Uterus (tissue), 4 donors: Measurements from ENCODE around the gene RALGPS1. TPM values are rescaled to one million over a fixed set of nuclear protein-coding genes. Genes with fewer than 3 reads are reported as not detected.

Experiments used
- DNase-seq, 2 donors: peaks; one replicate each; pipeline ENCODE4 v3.0.0-alpha.2; 2019 to 2020
- H3K27ac ChIP-seq, 2 donors: fragments of 200-600 bp; sonication (generic); 1 replicate in 1 of 2; 2 replicates in 1 of 2; pipeline ENCODE4 v1.5.1; 2016 to 2018
- H3K27me3 ChIP-seq, 2 donors: fragments of 200-600 bp; sonication (generic); one replicate each; pipeline ENCODE4 v1.5.1; 2018 to 2019; ENCODE audit warnings: control low read depth in 1 of 2
- H3K36me3 ChIP-seq, 2 donors: fragments of 200-600 bp; sonication (generic); one replicate each; pipeline ENCODE4 v1.5.1; 2019; ENCODE audit warnings: control low read depth in 1 of 2
- H3K4me1 ChIP-seq, 2 donors: fragments of 200-600 bp; sonication (generic); one replicate each; pipeline ENCODE4 v1.5.1; 2018 to 2019; ENCODE audit warnings: control low read depth in 1 of 2
- H3K4me3 ChIP-seq, 2 donors: fragments of 200-600 bp; sonication (generic); 1 replicate in 1 of 2; 2 replicates in 1 of 2; pipeline ENCODE4 v1.5.1; 2018 to 2019; ENCODE audit warnings: mild to moderate bottlenecking in 1 of 2
- H3K9me3 ChIP-seq, 2 donors: fragments of 200-600 bp; sonication (generic); one replicate each; pipeline ENCODE4 v1.5.1; 2019; ENCODE audit warnings: control low read depth in 1 of 2
- CTCF ChIP-seq, 4 experiments: fragments of 200-600 bp in 2 of 4; fragments of 450-650 bp in 2 of 4; sonication (generic) in 2 of 4; IDR thresholded peaks; one replicate each; pipeline ENCODE4 v1.5.1; 2016 to 2019; ENCODE audit warnings: antibody characterized with exemption in 4 of 4, mild to moderate bottlenecking in 2 of 4, moderate library complexity in 1 of 4
- POLR2A ChIP-seq, 2 donors: fragments of 450-650 bp; IDR thresholded peaks; one replicate each; pipeline ENCODE4 v1.6.1; 2016; ENCODE audit warnings: antibody characterized with exemption in 2 of 2, mild to moderate bottlenecking in 1 of 2, moderate library complexity in 1 of 2
- intact Hi-C: fragments of 100-400 bp; cut with DNase I; formaldehyde crosslinking; loops from one replicate; pipeline ENCODE4 v1.15.1; 2023; ENCODE audit warnings: low total_unique reads
- total RNA-seq, 4 donors: library from RNA; depleted of rRNA in 3 of 4; stranded (reverse); fragments of >200 nt in 3 of 4; gene quantifications; one replicate each; pipeline versions ENCODE4 v1.1.0 to v1.2.4, GENCODE V29; 2014 to 2023
- donor health status: DM: yes; HTN: yes; CAD: no.

The RALGPS1 gene
- total RNA-seq, 4 donors from 2014 or later = 8.5 to 16.7 (median 14.5) TPM

DNA sequence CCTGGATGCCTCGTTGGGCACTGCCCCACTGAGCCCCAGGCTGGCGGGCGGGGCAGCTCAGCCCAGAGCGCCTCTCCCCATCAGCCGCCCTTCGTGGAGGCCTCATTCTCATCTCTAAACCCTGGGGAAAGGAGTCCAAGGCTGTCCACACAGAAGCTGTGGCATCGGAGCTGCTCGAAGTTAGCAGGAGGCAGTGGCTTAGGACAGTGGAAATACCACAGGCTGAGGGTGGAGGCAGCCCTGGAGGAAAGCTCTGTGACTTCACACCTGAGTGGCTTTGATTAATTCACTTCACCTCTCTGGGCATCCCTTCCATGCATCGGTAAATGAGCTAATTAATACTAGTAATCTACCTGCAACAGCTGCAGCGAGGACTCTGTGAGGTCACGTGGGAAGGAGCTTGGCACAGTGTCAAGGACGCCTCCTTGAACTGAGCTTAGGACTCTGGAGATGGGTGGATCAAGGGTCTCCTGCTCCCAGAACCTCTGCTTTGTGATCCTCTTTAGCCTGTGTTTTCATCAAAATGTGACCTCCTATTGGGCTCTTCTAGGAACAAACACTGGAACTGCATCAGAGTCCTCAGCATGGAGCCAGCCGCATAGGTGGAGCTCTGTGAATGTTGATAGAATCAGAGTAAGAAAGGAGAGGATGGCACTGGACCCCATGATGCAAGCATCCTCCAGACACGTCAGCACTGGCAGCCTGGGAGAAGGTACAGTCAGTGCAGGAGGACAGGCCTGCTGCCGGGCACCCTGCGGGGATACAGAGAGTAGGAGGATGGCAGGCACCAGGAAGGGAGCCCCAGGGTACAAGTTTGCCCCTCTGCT, 208.7 kb downstream of the RALGPS1 start:
- Histone ChIP-seq H3K36me3 (no peaks in the 10 kb centered on the region), H3K27ac (peak overlapping the region; percentile 90 to 94), H3K4me3 (peak overlapping the region; percentile 50 to 80), H3K4me1 (no peaks in the 10 kb centered on the region), H3K27me3 (no peaks in the 10 kb centered on the region), H3K9me3 (no peaks in the 10 kb centered on the region)
- TF ChIP-seq CTCF (IDR thresholded peaks at IDR 0.05) (no peak), POLR2A (IDR thresholded peaks at IDR 0.05) (no peak)
- peak; percentile 71 to 78 for DNase-seq
- intact Hi-C loops = no loop called here

DNA sequence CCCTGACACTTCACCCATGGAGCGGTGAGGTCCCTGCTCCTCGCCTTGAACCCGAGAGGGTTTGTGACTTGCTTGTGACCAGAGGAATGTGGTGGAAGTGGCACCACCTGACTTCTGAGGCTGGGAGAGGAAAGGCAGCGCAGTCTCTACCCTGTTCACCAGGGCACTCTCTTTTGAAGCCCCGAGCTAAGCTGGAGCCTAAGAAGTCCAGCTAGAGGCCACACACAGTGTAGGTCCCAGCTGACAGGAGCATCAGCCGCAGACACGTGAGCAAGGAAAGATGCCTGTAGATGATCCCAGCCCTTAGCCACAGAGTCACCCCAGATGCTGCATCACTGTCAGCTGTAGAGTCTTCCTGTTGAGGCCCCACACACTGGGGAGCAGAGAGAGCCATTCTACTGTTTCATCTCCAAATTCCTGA, 209.5 kb downstream of the RALGPS1 start:
- Histone ChIP-seq H3K36me3 (no peaks in the 10 kb centered on the region), H3K27me3 (no peaks in the 10 kb centered on the region), H3K27ac (peak overlapping the region; percentile 90 to 94), H3K9me3 (no peaks in the 10 kb centered on the region), H3K4me3 (no peak overlapping the region), H3K4me1 (no peaks in the 10 kb centered on the region)
- TF ChIP-seq CTCF (IDR thresholded peaks at IDR 0.05) (no peak), POLR2A (IDR thresholded peaks at IDR 0.05) (no peak)
- DNase-seq = no peak
- intact Hi-C loops = no loop called here

DNA sequence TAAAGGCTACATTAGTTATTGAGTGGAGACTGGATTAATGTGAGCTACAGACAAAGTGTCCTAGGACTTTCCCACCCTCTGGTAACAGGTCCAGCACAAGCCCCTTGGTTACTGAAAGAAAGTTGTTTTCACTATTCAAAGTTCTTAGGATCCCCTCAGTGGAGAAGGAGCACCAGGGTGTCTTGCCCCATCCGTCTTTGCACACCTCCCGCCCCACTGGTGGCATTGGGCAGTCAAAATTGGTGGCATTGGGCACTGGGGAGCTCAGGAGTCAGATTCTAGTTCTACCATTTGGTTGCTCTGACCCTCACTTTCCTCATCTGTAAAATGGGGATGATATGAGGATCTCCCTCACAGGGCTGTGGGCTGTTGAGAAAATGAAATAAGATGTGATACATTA, 210.2 kb downstream of the RALGPS1 start:
- Histone ChIP-seq H3K27me3 (no peaks in the 10 kb centered on the region), H3K9me3 (no peaks in the 10 kb centered on the region), H3K36me3 (no peaks in the 10 kb centered on the region), H3K27ac (no peak overlapping the region), H3K4me3 (no peak overlapping the region), H3K4me1 (no peaks in the 10 kb centered on the region)
- intact Hi-C loops = no loop called here
- no peak for DNase-seq
- TF ChIP-seq POLR2A (IDR thresholded peaks at IDR 0.05) (no peak), CTCF (IDR thresholded peaks at IDR 0.05) (no peak)

DNA sequence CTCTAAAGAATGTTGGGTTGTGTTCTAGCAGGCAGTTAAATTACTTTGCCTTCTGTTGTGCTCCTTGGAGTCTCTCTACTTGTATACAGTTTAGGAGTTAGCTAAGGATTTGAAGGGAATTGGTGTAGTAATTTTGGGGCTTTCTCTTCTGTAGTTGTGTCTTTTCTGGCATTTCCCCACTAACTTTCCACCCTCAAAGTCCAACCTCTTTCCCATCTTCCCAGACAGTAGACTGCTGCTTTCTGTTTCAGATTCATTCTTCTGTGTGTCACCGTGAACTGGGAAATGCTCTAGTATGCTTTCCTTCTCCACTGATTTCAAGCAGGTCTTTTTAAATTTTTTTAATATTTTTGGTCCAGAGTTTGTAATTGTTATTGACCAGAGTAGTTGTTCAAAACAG, 212.4 kb downstream of the RALGPS1 start:
- Histone ChIP-seq H3K27ac (peak overlapping the region; percentile 45 to 65), H3K27me3 (no peaks in the 10 kb centered on the region), H3K9me3 (no peaks in the 10 kb centered on the region), H3K36me3 (no peaks in the 10 kb centered on the region), H3K4me3 (no peak overlapping the region), H3K4me1 (no peaks in the 10 kb centered on the region)
- no peak for DNase-seq
- TF ChIP-seq POLR2A (IDR thresholded peaks at IDR 0.05) = no peak
- no peak for TF ChIP-seq CTCF (IDR thresholded peaks at IDR 0.05)
- intact Hi-C loops = no loop called here

- Histone ChIP-seq H3K4me1 (peaks cover 0 to 8% of the 10 kb centered on the region in 2 donors), H3K36me3 (no peaks in the 10 kb centered on the region), H3K9me3 (no peaks in the 10 kb centered on the region), H3K27ac (peak overlapping the region in 1 of 2 donors; percentile 97), H3K27me3 (no peaks in the 10 kb centered on the region), H3K4me3 (no peak overlapping the region)
- TF ChIP-seq CTCF (IDR thresholded peaks at IDR 0.05) (no peak), POLR2A (IDR thresholded peaks at IDR 0.05) (no peak)
- peak in 1 of 2 donors; percentile 66 for DNase-seq
- intact Hi-C loops = no loop called here
Measured at GRCh38 chr9:127128341-127129072, 213.9 kb downstream of the RALGPS1 start.
